GM12892 (cell line): ENCODE results near the gene MORC1.

Experiments
- DNase-seq: peaks from one replicate; pipeline ENCODE4 v3.0.0; 2011; ENCODE audit not compliant: insufficient read length
- FAIRE-seq: peaks from 2 replicates; lab custom pipeline; 2011; peaks lifted over from hg19 to GRCh38; lab: Jason Lieb, UNC
- POLR2A ChIP-seq: IDR thresholded peaks from 2 replicates; pipeline ENCODE4 v1.6.1; 2011; ENCODE audit warnings: low read depth, low read length, control low read depth
- POLR2AphosphoS5 ChIP-seq: IDR thresholded peaks from 2 replicates; pipeline ENCODE4 v1.6.1; 2011; ENCODE audit warnings: low read depth, low read length, control low read depth
- TAF1 ChIP-seq: IDR thresholded peaks from 2 replicates; pipeline ENCODE4 v1.6.1; 2011; ENCODE audit warnings: low read depth, mild to moderate bottlenecking, control low read depth, low read length, borderline replicate concordance

The MORC1 gene

GRCh38 chr3:108946292-108947285 lies 171.3 kb downstream of the MORC1 start:
- TF ChIP-seq POLR2AphosphoS5 = no peak
- TF ChIP-seq POLR2A = no peak
- no peak for TF ChIP-seq TAF1
- no peak for FAIRE-seq
- no peak for DNase-seq

- TF ChIP-seq POLR2A (no peak), POLR2AphosphoS5 (no peak), TAF1 (no peak)
- FAIRE-seq (no peak), DNase-seq (no peak)
Observed at GRCh38 chr3:108940568-108941263, 177.2 kb downstream of the MORC1 start.

DNA sequence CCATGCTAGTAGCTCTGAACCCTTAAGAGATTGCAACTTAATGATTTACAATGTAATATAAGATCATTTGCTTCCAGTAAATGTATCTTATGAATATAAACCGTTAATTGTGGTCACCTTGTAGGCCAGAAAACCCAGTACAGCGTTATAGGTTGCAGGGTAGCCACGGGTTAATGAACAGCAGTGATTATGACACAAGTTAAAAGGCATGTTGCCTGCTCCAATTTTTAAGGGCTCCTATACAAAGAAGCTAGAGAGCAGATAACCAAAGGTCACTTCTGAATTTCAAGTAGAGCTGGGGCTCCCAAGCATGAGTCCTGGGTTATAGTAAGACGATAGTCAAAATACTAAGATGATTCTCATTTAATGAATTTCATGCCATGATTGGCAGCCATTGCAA lies 177.8 kb downstream of the MORC1 start:
- FAIRE-seq (no peak), DNase-seq (no peak)
- no peak for TF ChIP-seq TAF1
- TF ChIP-seq POLR2AphosphoS5 = no peak
- no peak for TF ChIP-seq POLR2A

DNA sequence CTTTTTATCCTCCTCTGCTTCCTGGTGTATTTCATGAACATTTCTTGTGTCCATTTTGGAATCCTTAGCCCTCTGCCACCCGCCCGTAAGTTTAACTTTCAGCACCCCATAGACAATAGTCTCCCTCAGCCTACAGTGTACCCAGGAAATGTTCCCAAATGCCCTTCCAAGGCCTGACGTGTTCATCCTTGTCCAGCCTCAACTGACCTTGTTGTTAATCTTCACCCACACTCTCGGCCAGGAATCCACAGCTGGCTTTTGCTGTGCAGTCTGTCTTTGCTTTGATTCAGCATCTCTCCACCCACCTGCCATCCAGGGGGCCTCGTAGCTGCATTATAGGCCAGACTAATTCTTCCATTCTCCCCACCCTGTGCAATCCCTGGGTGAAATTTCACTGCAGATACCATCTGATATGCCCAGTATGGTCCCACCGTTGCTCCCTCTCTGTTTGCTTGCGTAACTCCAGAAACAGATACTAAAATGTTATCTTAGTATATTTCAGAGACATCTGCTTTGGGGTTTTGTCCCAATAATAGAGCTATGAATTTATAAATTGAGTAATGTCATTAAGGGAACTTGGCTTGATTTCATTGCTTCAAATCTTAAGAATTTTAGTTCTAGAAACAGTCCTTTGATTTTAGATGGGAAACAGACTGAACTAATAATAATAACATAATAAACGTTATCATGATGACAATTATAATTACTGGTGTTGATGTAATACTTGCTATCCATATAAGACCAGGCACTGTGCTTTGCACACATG lies 180.8 kb downstream of the MORC1 start:
- no peak for DNase-seq
- no peak for FAIRE-seq
- TF ChIP-seq POLR2AphosphoS5 (no peak), POLR2A (no peak), TAF1 (no peak)

DNA sequence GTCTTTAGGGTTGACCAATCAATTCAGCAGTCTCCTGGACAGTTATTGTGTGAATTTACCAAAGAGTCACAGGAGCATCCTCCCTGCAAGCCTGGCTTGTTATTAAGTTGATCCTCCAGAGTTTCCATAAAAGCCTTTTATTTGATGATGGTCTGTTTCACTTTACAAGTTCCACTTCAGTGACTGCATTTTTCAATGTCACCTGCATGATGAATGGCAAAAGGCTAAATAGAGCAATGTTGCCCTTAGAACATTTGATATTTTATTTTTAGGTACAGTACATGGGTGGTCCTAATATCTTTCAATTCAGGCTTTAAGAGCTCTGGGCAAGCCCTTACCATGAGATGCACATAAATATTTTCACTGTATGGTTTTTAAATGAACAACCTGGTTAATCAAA lies 186.9 kb downstream of the MORC1 start:
- TF ChIP-seq POLR2AphosphoS5 = no peak
- no peak for TF ChIP-seq TAF1
- no peak for TF ChIP-seq POLR2A
- FAIRE-seq = no peak
- no peak for DNase-seq

DNA sequence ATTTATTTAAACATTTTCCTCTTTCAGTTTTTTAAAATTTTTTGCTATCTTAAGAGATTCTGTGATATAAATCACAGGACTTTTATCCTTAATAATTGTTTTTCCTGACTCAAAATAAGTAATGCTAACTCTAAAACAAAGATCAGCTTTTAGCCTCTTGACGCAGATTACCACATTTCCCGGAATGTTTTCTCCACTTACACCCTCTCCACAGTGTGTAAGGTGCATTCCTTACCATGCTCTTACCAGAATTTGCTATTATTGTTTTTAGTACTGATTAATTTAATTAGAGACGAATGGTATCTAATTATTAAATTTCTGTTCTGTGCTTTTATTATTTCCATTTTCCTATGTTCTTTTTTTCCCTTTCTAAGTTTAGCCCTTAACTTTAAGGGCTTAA lies 199.1 kb downstream of the MORC1 start:
- DNase-seq = no peak
- no peak for TF ChIP-seq TAF1
- TF ChIP-seq POLR2AphosphoS5 = no peak
- no peak for TF ChIP-seq POLR2A
- FAIRE-seq = no peak

- FAIRE-seq (peak; percentile 92), DNase-seq (peak; percentile 12)
- TF ChIP-seq TAF1 (no peak), POLR2A (no peak), POLR2AphosphoS5 (no peak)
Observed at GRCh38 chr3:108914774-108915641, 202.9 kb downstream of the MORC1 start.

GRCh38 chr3:108909799-108910198 lies 208.1 kb downstream of the MORC1 start:
- no peak for TF ChIP-seq TAF1
- TF ChIP-seq POLR2A = no peak
- no peak for TF ChIP-seq POLR2AphosphoS5
- FAIRE-seq (no peak), DNase-seq (no peak)
